ENCODE data around the gene MRTFA. TPM values are rescaled to one million over a fixed set of nuclear protein-coding genes. Genes with fewer than 3 reads are reported as not detected.

The MRTFA gene
- polyA plus RNA-seq, 1 of the 3 experiments (the other 2 are of a cell fraction) = 5.8 TPM

GRCh38 chr22:40395607-40396006 is 240.9 kb downstream of the MRTFA start:
- 97% methylated on average over 7 of the region's 7 CpGs for WGBS (ENCODE audit: low lambda C conversion rate)
- H4K20me1 ChIP-seq (ENCODE audit: insufficient read depth) = no peaks in the 10 kb centered on the region
- H3K4me1 ChIP-seq (ENCODE audit: control insufficient read depth in 1 of 2, insufficient read depth in 2 of 2, low read depth in 1 of 2, low read length in 1 of 2) = peaks cover 0 to 4% of the 10 kb centered on the region in 2 experiments; a peak in 2 of 4 replicates

GRCh38 chr22:40394607-40395006 is 241.9 kb downstream of the MRTFA start:
- Histone ChIP-seq H3K4me3 (ENCODE audit: low read depth in 2 of 2, low read length in 1 of 2) (no peak overlapping the region), H3K9me2 (no peaks in the 10 kb centered on the region), H3K36me3 (replicated peaks in 1 of 2; ENCODE audit: control insufficient read depth in 1 of 2, insufficient read depth in 2 of 2, low read length in 1 of 2) (no peaks in the 10 kb centered on the region), H3K27ac (ENCODE audit: low read depth in 2 of 2, low read length in 1 of 2) (no peak overlapping the region), H4K20me1 (ENCODE audit: insufficient read depth) (no peaks in the 10 kb centered on the region), H3K4me1 (ENCODE audit: control insufficient read depth in 1 of 2, insufficient read depth in 2 of 2, low read depth in 1 of 2, low read length in 1 of 2) (peaks cover 0 to 4% of the 10 kb centered on the region in 2 experiments; a peak in 2 of 4 replicates), H3K9ac (no peak overlapping the region), H3K4me2 (no peak overlapping the region), H3K79me2 (ENCODE audit: insufficient read depth) (no peaks in the 10 kb centered on the region), H3F3A (replicated peaks; ENCODE audit: insufficient read depth) (peaks cover 3% of the 10 kb centered on the region), H3K27me3 (ENCODE audit: insufficient read depth) (no peaks in the 10 kb centered on the region), H2AFZ (ENCODE audit: low read depth) (no peak overlapping the region), H3K9me3 (no peaks in the 10 kb centered on the region)
- ChIA-PET POLR2A (no interaction called here), CTCF (no interaction called here)
- no peak for DNase-seq
- WGBS (ENCODE audit: low lambda C conversion rate) = 84% methylated on average over 3 of the region's 3 CpGs
- TF ChIP-seq RAD21 (IDR thresholded peaks at IDR 0.05; ENCODE audit: low read length) = no peak
- TF ChIP-seq REST (IDR thresholded peaks at IDR 0.05; ENCODE audit: low read depth, low read length) = no peak
- TF ChIP-seq EP300 (IDR thresholded peaks at IDR 0.05; ENCODE audit: borderline replicate concordance in 1 of 2, low read depth in 1 of 2, low read length in 1 of 2) = no peak
- TF ChIP-seq TCF12 (IDR thresholded peaks at IDR 0.05) = no peak
- no peak for TF ChIP-seq FOSL2 (IDR thresholded peaks at IDR 0.05; ENCODE audit: borderline replicate concordance, low read depth)
- no peak for TF ChIP-seq YY1 (IDR thresholded peaks at IDR 0.05; ENCODE audit: low read depth)
- TF ChIP-seq MEF2A (IDR thresholded peaks at IDR 0.05; ENCODE audit: borderline replicate concordance, low read depth) = no peak
- TF ChIP-seq GABPA (IDR thresholded peaks at IDR 0.05; ENCODE audit: low read depth) = no peak
- no peak for TF ChIP-seq TEAD4 (IDR thresholded peaks at IDR 0.05; ENCODE audit: borderline replicate concordance, insufficient read depth)
- no peak for TF ChIP-seq POLR2AphosphoS5 (IDR thresholded peaks at IDR 0.05; ENCODE audit: low read depth, low read length)
- TF ChIP-seq NFIC (IDR thresholded peaks at IDR 0.05; ENCODE audit: borderline replicate concordance) = no peak
- TF ChIP-seq FOXJ3 (CRISPR knock-in tag; IDR thresholded peaks at IDR 0.05) = no peak

More at GRCh38 chr22:40395607-40396006, 240.9 kb downstream of the MRTFA start:
- no peak for DNase-seq
- H3K9me3 ChIP-seq = no peaks in the 10 kb centered on the region
- TF ChIP-seq FOXM1 (IDR thresholded peaks at IDR 0.05; ENCODE audit: low read depth) (no peak), GATA2 (CRISPR knock-in tag; IDR thresholded peaks at IDR 0.05) (no peak), ELF1 (IDR thresholded peaks at IDR 0.05) (no peak), REST (IDR thresholded peaks at IDR 0.05; ENCODE audit: low read depth, low read length) (no peak), TCF12 (IDR thresholded peaks at IDR 0.05) (no peak), SMC3 (IDR thresholded peaks at IDR 0.05; ENCODE audit: low read depth, low read length) (no peak), RCOR1 (IDR thresholded peaks at IDR 0.05; ENCODE audit: low read length) (no peak), RXRA (IDR thresholded peaks at IDR 0.05; ENCODE audit: borderline replicate concordance, low read depth) (no peak), EP300 (IDR thresholded peaks at IDR 0.05; ENCODE audit: borderline replicate concordance in 1 of 2, low read depth in 1 of 2, low read length in 1 of 2) (no peak), NRF1 (IDR thresholded peaks at IDR 0.05; ENCODE audit: low read depth, low read length) (no peak), RAD21 (IDR thresholded peaks at IDR 0.05; ENCODE audit: low read length) (no peak), POLR2AphosphoS5 (IDR thresholded peaks at IDR 0.05; ENCODE audit: low read depth, low read length) (no peak), RFX5 (IDR thresholded peaks at IDR 0.05; ENCODE audit: low read length) (no peak), YY1 (IDR thresholded peaks at IDR 0.05; ENCODE audit: low read depth) (no peak), CHD2 (IDR thresholded peaks at IDR 0.05; ENCODE audit: low read length, partially characterized antibody) (no peak), JUND (IDR thresholded peaks at IDR 0.05) (no peak), MXI1 (IDR thresholded peaks at IDR 0.05; ENCODE audit: low read depth, low read length) (no peak)
- no peaks in the 10 kb centered on the region for H3K79me2 ChIP-seq (ENCODE audit: insufficient read depth)
- no peaks in the 10 kb centered on the region for H3K36me3 ChIP-seq (replicated peaks in 1 of 2; ENCODE audit: control insufficient read depth in 1 of 2, insufficient read depth in 2 of 2, low read length in 1 of 2)
- H2AFZ ChIP-seq (ENCODE audit: low read depth) = no peak overlapping the region
- H3K27ac ChIP-seq (ENCODE audit: low read depth in 2 of 2, low read length in 1 of 2) = no peak overlapping the region
- no peak overlapping the region for H3K9ac ChIP-seq
- H3K9me2 ChIP-seq = no peaks in the 10 kb centered on the region
- H3K4me2 ChIP-seq = no peak overlapping the region
- ChIA-PET POLR2A (no interaction called here), CTCF (no interaction called here)
- H3K4me3 ChIP-seq (ENCODE audit: low read depth in 2 of 2, low read length in 1 of 2) = no peak overlapping the region
- H3F3A ChIP-seq (replicated peaks; ENCODE audit: insufficient read depth) = no peaks in the 10 kb centered on the region
- H3K27me3 ChIP-seq (ENCODE audit: insufficient read depth) = no peaks in the 10 kb centered on the region

All from SK-N-SH (cell line).